HCT116 (cell line): ENCODE measurements around the gene CDHR3.

Source experiments
- EZH2 ChIP-seq: fragments of 200-600 bp; sonication (generic); IDR thresholded peaks from 2 replicates; pipeline ENCODE4 v1.6.1; 2017; ENCODE audit warnings: antibody characterized with exemption, mixed run types
- EZH2phosphoT487 ChIP-seq: fragments of 200-600 bp; IDR thresholded peaks from 2 replicates; pipeline ENCODE4 v1.6.1; 2018; ENCODE audit warnings: antibody characterized with exemption, borderline replicate concordance
- FOSL1 ChIP-seq: IDR thresholded peaks from 2 replicates; pipeline ENCODE4 v1.6.1; 2012; ENCODE audit warnings: low read depth
- POLR2A ChIP-seq: IDR thresholded peaks from 2 replicates; pipeline ENCODE4 v1.7.0; 2011; ENCODE audit warnings: borderline replicate concordance; ENCODE audit not compliant: insufficient read depth, insufficient read length; ENCODE audit errors: extremely low read depth
- POLR2AphosphoS5 ChIP-seq: IDR thresholded peaks from 2 replicates; pipeline ENCODE4 v1.6.1; 2011; ENCODE audit warnings: mild to moderate bottlenecking, low read depth, low read length, moderate library complexity
- SIN3A ChIP-seq: IDR thresholded peaks from 2 replicates; pipeline ENCODE4 v1.6.1; 2012; ENCODE audit warnings: low read depth
- SRF ChIP-seq: IDR thresholded peaks from 2 replicates; pipeline ENCODE4 v1.6.1; 2012; ENCODE audit warnings: low read depth
- TF ChIP-seq, protein P1 (sequence below), 3 experiments: fragments of 200-600 bp in 1 of 3; sonication (generic) in 1 of 3; IDR thresholded peaks in 2 of 3; conservative IDR thresholded peaks in 1 of 3; 2 replicates each; pipeline ENCODE4 v1.5.1; 2012 to 2017; ENCODE audit warnings: low read depth in 2 of 3, low read length in 2 of 3, antibody characterized with exemption in 1 of 3, borderline replicate concordance in 1 of 3, control low read depth in 1 of 3, mild to moderate bottlenecking in 1 of 3, mixed read lengths in 1 of 3, mixed run types in 1 of 3, moderate library complexity in 1 of 3; ENCODE audit not compliant: insufficient read depth in 1 of 3

DNA sequence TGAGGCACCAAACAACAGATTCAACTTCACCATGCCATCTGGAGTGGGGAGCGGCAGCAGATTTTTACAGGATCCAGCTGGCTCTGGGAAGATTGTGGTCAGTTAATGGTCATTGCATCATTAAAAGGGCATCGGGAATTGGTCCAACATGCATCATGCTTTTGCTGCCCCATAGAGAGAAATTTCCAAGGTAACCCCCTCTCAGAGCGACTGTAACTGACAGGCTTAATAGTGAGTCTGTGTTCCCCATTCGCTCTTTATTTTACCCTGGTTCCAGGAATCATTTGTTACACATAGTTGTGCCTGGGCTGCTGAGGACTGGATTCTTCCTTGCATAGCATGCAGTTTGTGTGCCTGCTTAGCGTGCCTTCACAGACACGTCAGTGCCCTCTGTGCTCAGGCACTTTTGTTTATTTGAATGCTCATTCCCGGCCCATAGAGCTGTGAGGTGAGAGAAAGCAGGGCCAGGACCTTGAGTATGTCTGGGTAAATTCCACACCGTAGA is 49.9 kb downstream of the CDHR3 start:
- TF ChIP-seq SIN3A: no peak
- TF ChIP-seq POLR2AphosphoS5: no peak
- TF ChIP-seq EZH2phosphoT487: no peak
- TF ChIP-seq, protein P1, sequence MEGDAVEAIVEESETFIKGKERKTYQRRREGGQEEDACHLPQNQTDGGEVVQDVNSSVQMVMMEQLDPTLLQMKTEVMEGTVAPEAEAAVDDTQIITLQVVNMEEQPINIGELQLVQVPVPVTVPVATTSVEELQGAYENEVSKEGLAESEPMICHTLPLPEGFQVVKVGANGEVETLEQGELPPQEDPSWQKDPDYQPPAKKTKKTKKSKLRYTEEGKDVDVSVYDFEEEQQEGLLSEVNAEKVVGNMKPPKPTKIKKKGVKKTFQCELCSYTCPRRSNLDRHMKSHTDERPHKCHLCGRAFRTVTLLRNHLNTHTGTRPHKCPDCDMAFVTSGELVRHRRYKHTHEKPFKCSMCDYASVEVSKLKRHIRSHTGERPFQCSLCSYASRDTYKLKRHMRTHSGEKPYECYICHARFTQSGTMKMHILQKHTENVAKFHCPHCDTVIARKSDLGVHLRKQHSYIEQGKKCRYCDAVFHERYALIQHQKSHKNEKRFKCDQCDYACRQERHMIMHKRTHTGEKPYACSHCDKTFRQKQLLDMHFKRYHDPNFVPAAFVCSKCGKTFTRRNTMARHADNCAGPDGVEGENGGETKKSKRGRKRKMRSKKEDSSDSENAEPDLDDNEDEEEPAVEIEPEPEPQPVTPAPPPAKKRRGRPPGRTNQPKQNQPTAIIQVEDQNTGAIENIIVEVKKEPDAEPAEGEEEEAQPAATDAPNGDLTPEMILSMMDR (IDR thresholded peaks at IDR 0.05 in 2 of 3, conservative IDR thresholded peaks at IDR 0.05 in 1 of 3; ENCODE audit: borderline replicate concordance in 1 of 3, insufficient read depth in 1 of 3, low read depth in 2 of 3, low read length in 2 of 3): no peak
- no peak for TF ChIP-seq SRF
- TF ChIP-seq POLR2A: no peak
- no peak for TF ChIP-seq EZH2
- TF ChIP-seq FOSL1: no peak
